ENCODE results near the gene RNH1. TPM values are rescaled to one million over a fixed set of nuclear protein-coding genes. Genes with fewer than 3 reads are reported as not detected.

Gene RNH1
- total and polyA plus RNA-seq, 2 of the 8 experiments (the other 6 are each of a cell fraction or from before 2014, with no cell fraction given) = 48.7 to 49.8 TPM

- TF ChIP-seq CTCF (IDR thresholded peaks at IDR 0.05; ENCODE audit: control extremely low read depth in 1 of 3, insufficient read depth in 1 of 3, low read depth in 1 of 3, low read length in 3 of 3) = no peak
- TF ChIP-seq BCL11A (IDR thresholded peaks at IDR 0.05; ENCODE audit: low read depth in 2 of 2, low read length in 2 of 2) = no peak
- TF ChIP-seq BACH1 (IDR thresholded peaks at IDR 0.05; ENCODE audit: low read length) = peak; percentile 87
- TF ChIP-seq EGR1 (IDR thresholded peaks at IDR 0.05; ENCODE audit: borderline replicate concordance, low read depth, low read length) = no peak
- TF ChIP-seq HDAC2 (IDR thresholded peaks at IDR 0.05; ENCODE audit: borderline replicate concordance in 1 of 2, low read depth in 2 of 2, low read length in 2 of 2) = peak in 1 of 2 experiments; percentile 81; a peak in 1 of 4 replicates
- 0 out of 2 replicates have a peak, but pooled peaks have one; percentile 36 for TF ChIP-seq TAF1 (IDR thresholded peaks at IDR 0.05; ENCODE audit: low read depth, low read length)
- TF ChIP-seq CHD2 (IDR thresholded peaks at IDR 0.05; ENCODE audit: low read length) = no peak
- TF ChIP-seq CTBP2 (IDR thresholded peaks at IDR 0.05; ENCODE audit: borderline replicate concordance, insufficient read depth, insufficient read length, low read length) = peak; percentile 31
- TF ChIP-seq ATF2 (IDR thresholded peaks at IDR 0.05; ENCODE audit: low read length) = no peak
- TF ChIP-seq MAFK (IDR thresholded peaks at IDR 0.05; ENCODE audit: low read depth, low read length) = no peak
- peak; percentile 61 for TF ChIP-seq KDM4A (IDR thresholded peaks at IDR 0.05; ENCODE audit: low read depth, low read length, severe bottlenecking)
- no peak for TF ChIP-seq SP2 (IDR thresholded peaks at IDR 0.05; ENCODE audit: low read length)
- TF ChIP-seq JUND (IDR thresholded peaks at IDR 0.05; ENCODE audit: low read length) = no peak
- TF ChIP-seq MAX (IDR thresholded peaks at IDR 0.05) = peak; percentile 93
- no peak for TF ChIP-seq TAF7 (optimal IDR thresholded peaks at IDR 0.05; ENCODE audit: borderline replicate concordance, low read depth, low read length)
- no peak for TF ChIP-seq SIX5 (IDR thresholded peaks at IDR 0.05; ENCODE audit: low read depth, low read length)
- TF ChIP-seq ZNF274 (IDR thresholded peaks at IDR 0.05; ENCODE audit: borderline replicate concordance, extremely low read depth, low read length) = no peak
- TF ChIP-seq USF2 (IDR thresholded peaks at IDR 0.05; ENCODE audit: low read length) = peak; percentile 60; the same call in 1 of the 2 replicates
These were observed 30.0 kb upstream of the RNH1 start, which contains the start of gene LRRC56 (continued) for GRCh38 chr11:536841-537621.

Measured in H1 (cell line).